SH-SY5Y (cell line): ENCODE measurements around the gene CHORDC1.

Source experiments
- GATA2 ChIP-seq: IDR thresholded peaks from 2 replicates; pipeline ENCODE4 v1.6.1; 2011; ENCODE audit warnings: mild to moderate bottlenecking, low read depth, low read length
- GATA3 ChIP-seq: IDR thresholded peaks from 2 replicates; pipeline ENCODE4 v1.6.1; 2011; ENCODE audit warnings: low read depth, mild to moderate bottlenecking, low read length, moderate library complexity

CHORDC1 gene

DNA sequence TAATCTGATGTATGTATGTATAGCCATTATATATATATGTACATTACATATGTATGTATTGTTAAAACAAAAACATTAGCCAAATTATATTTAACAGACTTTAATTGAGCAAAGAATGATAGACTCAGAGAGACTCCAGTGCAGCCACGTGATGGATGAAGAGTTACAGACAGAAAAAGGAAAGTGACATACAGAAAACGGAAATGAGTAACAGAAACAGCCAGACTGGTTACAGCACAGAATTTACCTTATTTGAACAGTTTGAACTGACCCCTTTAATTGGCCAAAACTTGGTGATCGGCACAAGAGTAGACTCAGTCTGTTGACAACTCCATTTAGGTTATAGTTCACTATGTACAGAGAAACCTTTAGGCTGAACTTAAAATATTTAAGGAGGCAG is 35.0 kb downstream of the CHORDC1 start:
- TF ChIP-seq GATA2 (no peak), GATA3 (no peak)

DNA sequence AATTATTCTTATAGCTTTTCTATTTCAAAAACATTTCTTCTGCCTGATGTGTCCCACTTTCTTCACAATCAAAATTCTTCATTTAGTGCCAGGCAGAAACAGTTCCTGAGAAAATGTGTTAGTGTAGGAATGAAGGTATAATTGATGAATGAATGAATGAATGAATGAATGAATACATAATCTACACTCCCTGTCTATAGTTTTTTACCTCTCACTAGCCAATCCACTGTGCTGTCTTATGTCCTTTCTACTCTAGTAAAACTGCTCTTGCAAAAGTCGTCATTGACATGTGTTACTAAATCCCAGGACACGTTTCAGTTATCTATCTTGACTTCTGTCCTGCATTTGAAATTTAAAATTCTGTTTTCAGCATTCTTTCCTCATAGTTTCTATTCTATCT is 42.9 kb downstream of the CHORDC1 start:
- TF ChIP-seq GATA3 (no peak), GATA2 (no peak)

DNA sequence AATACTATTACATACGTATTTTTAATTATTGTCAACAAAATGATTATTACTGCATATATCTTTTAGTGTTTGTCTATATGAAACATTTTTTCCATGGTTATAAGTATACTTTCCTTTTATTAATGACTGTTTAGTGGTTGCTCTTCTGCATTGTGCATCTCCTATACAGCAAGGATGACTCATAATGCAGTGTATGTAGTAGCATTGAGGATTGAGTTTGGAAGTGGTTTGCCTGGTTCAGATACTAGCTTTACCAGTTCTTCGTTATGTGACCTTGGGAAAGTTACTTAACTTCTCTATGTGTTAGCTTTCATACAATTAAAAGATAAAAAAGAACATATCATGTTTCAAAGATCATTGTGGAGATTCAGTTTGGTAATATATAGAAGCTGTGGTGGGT is 44.1 kb downstream of the CHORDC1 start:
- TF ChIP-seq GATA2 (no peak), GATA3 (no peak)

DNA sequence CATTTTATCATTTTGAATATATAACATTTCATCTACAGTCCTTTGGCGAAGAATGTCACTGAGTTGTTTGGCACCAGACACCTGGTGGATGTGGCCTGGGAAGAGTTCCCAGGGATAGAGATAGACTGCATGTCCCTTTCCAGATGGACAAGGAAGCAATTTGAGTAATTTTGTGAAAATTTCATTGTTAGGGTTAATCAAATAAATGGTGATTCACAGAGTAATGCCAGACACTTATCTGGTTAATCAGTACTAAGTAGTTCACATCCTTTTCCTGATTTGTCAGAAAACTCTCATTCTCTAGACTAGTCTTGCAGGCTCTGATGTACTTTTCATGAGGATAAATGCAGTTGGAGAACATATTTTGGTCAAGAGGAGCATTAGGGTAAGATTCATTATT is 46.8 kb downstream of the CHORDC1 start:
- no peak for TF ChIP-seq GATA2
- TF ChIP-seq GATA3: no peak

DNA sequence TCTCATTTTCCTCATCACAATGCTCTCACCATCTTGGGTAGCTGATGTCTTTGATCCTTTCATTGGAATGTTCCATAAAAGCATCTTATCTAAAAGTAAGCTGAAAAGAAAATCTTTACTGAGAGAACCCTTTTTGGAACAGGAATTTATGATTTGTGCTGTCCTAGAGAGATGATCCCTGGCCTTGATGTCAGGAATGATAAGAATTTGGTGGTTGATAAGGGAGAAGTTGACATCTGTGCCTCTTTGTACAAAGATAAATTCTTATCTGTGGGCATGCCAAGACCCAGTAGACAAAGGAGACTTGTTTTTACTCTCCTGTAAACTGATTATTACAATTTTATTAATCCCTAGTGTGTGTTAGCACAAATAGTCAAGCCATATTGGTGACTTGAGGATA is 51.5 kb downstream of the CHORDC1 start:
- no peak for TF ChIP-seq GATA2
- TF ChIP-seq GATA3: no peak

DNA sequence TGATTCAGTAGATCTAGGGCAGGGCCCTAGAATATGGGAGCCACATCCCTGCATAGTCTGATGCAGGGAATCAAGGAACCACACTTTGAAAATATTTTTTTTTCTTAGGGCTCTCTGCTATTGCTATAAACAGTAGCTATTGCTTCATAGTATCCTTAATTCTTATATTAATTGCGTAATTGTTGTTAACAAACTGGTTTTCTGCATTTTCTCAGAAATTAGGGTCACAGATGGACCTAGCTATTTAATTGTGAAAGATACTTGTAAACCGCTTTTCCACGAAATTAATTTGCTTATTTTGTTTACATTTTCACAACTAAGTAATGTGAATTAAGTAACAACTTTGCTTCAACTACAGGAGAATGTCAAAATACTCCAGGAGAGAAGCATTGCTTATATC is 54.3 kb downstream of the CHORDC1 start:
- TF ChIP-seq GATA3 (no peak), GATA2 (no peak)
